Hippocampal formation (tissue), 2 donors: Measurements from ENCODE around the gene KLHL20.
"Not testable (repeated sequence)": the region's sequence is repeated elsewhere in the genome, so short reads cannot be mapped to it uniquely, and the experiment has no call there.

ENCODE experiments used
- DNase-seq, 2 donors: peaks; one replicate each; lab custom pipeline; 2025; lab: John Stamatoyannopoulos, UW

The KLHL20 gene

DNA sequence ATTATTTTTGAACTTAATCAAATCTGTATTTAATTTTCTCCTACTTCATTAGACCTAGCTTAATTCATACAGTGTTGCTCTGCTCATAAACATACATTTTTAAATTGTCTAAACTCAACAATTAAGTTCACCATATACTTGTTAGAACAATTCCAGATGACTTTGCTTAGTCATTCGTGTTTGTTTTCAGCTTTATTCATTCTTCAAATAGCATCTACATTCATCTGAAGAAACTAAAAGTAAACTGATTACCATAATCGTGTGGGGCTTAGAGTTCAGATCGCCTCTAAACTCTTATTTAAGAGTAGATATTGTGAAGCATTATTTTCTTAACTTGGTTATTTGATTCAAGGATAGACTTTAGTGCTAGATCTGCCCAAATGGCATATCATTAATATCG is 34.4 kb downstream of the KLHL20 start:
- DNase-seq = no peak

DNA sequence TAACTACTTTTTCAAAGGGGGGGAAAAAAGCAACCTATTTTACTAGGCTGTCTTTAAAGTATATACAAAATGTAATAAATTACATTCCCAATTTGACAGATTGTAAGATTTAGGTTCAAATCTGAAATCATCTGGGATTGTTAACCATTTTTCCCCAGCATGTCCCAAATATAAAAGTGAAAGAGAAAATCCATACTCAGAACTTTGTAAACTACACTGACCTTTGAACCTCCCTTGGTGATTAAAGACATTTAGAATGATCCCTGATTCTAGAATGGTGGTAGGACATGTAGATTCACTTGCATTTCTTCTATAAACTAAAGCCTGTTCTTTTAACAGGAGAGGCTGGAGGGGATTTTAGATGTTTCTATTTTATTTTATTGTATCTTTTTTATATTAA is 39.0 kb downstream of the KLHL20 start:
- no peak for DNase-seq

DNA sequence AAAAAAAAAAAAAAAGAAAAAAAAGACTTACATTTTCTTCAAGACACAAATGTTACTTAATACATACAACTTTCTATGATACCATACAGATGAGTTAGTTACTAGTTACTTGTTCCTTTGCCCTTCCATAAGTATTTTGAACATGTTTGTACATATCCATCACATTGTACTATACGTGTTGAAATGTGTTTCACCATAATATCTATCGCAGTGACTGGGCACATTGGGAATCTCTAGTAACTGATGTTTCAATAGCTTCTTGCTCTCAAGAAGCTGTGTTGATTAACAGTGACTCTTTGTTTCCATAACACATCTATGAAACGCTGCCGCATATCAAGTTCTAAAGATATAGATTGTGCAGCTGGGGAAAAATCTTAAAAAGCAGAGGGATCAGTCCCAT is 42.9 kb downstream of the KLHL20 start:
- DNase-seq = no peak

DNA sequence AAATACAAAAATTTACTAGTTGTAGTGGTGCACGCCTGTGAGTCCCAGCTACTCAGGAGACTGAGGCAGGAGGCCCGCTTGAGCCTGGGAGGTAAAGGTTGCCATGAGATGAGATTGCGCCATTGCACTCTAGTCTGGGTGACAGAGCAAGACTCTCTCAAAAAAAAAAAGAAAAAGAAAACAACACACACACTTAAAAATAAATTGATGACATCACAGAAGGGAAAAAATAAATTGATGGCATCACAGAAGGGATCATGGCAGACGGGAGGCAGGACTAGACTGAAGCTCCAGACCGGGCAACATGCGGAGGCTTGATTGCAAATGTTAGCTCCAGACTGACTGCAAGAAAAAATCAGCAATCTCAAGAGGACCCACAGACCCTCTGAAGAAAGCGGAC is 43.3 kb downstream of the KLHL20 start:
- no peak for DNase-seq

DNA sequence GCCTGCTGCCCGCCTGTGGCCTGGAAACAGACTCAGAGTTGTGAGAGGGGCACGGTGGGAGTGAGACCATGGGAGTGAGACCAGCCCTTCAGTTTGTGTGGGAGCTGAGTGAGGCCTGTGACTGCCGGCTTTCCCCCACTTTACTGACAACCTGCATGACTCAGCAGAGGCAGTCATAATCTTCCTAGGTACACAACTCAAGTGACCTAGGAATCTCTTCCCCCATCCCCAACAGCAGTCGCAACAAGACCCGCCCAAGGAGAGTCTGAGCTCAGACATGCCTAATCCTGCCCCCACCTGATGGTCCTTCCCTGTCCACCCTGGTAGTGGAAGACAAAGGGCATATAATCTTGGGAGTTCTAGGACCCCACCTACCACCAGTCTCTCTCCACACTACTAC is 44.2 kb downstream of the KLHL20 start:
- DNase-seq = no peak

DNA sequence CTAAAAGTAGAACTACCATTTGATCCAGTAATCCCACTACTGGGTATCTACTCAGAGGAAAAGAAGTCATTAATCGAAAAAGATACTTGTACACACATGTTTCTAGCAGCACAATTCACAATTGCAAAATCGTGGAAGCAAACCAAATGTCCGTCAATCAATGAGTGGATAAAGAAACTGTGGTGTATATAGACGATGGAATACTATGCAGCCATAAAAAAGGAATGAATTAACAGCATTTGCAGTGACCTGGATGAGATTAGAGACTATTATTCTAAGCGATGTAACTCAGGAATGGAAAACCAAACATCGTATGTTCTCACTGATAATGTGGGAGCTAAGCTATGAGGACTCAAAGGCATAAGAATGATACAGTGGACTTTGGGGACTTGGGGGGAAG is 49.5 kb downstream of the KLHL20 start:
- DNase-seq = not testable (repeated sequence)

DNA sequence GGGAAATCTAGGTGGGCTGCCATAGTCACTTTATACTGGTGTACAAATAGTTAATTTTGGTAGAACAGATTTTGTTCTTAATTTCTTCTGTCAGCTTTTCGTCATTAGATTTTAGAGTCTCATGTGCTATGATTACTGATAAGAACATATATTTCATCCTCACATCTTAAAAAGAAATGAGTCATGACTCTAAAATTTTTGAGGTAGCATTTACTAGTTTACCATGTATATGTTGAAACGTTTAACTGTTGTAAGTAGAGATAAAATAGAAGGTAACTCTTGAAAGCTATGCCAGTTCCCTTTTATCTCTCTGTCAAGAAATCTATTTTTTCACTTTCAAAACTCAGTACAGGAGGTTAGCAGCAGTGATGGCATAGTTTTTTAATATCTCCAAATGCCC is 53.4 kb downstream of the KLHL20 start:
- no peak for DNase-seq

DNA sequence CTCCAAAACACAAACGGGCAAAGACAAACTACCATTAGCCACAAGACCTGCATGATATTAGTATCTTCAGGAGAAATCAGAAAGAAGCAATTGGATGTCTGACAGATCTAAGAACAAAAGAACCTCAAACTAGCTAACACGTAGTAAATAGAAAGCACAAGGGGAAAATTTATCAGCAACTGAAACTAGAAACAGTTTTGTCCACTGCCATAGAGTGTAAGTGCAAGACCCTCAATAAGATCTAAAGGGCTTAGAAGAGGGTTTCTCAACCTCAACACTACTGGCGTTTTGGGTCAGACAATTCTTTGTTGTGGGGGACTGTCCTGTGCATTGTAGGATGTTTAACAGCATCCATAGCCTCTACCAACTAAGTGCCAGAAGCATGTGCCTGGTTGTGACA is 54.0 kb downstream of the KLHL20 start:
- DNase-seq = no peak

DNA sequence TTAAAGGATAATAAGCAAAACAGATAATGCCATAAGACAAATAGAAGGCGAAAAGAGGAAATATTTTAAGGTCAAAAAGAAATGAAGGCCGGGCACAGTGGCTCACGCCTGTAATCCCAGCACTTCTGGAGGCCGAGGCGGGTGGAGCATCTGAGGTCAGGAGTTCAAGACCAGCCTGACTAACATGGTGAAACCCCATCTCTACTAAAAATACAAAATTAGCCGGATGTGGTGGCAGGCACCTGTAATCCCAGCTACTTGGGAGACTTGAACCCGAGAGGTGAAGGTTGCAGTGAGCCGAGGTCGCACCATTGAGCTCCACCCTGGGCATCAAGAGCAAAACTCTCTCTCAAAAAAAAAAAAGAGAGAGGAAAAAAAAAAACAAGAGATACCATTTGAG is 55.5 kb downstream of the KLHL20 start:
- not testable (repeated sequence) for DNase-seq

DNA sequence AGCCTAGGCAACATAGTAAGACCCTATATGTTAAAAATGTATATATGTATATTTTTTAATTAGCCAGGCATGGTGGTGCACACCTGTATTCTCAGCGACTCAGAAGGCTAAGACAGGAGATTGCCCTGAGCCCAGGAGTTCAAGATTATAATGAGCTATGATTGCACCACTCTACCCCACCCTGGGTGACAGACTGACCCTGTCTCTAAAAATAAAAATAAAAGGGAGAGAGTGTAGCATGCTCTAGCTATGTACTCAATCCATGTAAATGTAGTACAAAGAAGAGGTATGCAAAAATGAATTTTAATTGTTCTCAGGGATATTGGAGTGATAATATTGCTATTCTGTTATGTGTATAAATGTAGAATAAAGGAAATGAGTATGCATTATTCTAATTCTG is 56.8 kb downstream of the KLHL20 start:
- DNase-seq = no peak

DNA sequence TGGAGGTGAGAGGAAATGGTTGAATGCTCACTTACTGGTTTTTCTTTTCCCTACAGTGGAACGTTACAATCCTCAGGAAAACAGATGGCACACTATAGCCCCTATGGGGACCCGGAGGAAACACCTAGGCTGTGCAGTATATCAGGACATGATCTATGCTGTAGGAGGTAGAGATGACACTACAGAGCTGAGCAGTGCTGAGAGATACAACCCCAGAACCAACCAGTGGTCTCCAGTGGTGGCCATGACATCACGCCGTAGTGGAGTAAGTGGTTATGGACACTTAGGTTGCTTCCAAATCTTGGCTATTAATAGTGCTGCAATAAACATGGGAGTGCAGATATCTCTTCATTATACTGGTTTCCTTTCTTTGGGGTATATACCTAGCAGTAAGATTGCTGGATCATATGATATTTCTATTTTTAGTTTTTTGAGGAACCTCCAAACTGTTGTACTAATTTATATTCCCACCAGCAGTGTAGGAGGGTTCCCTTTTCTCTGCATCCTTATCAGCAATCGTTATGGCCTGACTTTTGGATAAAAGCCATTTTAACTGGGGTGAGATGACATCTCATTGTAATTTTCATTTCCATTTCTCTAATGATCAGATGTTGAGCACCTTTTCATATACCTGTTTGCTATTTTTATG is 60.9 kb downstream of the KLHL20 start:
- no peak for DNase-seq

DNA sequence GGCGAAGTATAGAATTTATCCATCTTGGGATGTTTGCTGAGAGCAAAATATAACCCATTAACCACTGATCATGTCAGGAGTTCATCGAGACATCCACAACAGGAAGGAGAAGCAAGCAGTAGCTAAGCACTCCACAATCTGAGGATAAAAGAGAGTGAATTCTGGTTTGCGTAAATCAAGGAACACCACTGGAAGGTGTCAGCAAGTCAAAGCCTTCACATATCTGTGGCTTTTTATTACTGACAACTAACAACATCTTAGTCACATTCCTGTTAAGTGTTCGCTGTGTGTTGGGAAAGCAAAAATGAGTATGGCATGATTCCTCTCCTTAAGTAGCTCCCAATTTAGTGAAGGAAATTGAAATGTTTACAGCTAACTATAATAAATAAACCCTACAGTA is 65.2 kb downstream of the KLHL20 start:
- no peak for DNase-seq

DNA sequence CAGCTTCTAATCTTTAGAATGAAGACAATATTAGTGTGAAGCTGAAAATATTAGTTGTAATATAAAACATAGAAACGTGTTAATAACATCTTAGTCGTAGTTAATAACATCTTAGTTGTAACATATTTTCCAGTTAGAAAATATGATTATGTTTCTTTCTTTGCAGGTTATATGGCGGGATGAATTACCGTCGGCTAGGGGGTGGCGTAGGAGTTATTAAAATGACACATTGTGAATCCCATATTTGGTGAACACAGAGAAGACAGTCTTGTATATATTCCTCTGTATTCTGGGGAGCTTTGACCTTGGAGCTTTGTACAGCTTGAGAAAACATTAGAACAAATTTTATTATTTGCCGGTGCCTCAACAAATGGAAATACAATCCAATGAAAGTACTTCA is 70.2 kb downstream of the KLHL20 start:
- no peak for DNase-seq

DNA sequence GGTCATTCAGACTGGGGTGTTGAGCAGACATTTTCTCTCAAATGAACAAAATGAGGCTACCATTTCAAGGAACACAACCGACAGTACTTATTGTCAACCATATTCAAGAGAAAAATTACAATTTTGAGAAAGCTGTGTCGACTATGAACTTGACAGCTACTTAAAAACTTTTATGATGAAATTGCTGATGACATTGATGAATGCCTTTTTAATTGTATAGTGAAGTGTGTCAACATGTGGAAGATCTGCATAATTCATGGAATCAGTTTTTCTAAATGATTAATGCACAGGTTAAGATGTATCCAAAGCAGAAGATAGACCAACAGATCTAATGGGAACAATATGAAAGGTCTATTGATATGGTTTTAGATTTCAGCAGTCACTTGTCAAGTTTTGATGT is 75.1 kb downstream of the KLHL20 start:
- DNase-seq = no peak

DNA sequence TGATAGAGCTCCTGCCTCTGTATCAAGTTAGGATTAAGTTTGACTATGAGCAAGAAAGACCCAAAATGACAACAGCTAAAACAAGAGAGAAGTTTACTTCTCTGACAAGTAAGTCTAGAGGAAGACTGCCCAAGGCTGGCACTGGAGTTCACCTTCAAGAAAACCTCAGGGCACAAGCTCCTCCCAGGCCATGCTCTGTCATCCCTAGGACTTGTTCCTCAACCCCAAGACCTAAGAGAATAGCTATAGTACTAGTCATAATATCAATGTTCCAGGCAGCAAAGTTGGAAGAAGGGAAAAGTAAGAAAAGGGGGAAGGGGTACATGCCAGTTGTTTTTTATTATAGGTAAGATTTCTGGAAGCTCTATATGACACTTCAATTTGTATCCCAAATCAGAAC is 83.3 kb downstream of the KLHL20 start:
- DNase-seq = no peak

DNA sequence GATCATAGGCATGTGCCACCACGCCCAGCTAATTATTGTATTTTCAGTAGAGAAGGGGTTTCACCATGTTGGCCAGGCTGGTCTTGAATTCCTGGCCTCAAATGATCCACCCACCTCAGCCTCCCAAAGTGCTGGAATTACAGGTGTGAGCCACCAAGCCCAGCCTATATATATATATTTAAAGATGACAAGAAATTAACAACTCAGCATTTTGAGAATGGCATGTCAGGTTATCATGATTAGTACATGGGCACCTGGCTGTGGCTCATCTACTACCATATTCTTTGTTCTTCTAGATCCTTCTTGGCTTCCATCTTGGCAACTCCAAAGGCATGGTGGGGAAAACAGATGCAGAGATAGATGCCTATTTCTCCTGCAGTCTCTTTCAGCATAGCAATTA is 85.2 kb downstream of the KLHL20 start:
- DNase-seq = not testable (repeated sequence)

DNA sequence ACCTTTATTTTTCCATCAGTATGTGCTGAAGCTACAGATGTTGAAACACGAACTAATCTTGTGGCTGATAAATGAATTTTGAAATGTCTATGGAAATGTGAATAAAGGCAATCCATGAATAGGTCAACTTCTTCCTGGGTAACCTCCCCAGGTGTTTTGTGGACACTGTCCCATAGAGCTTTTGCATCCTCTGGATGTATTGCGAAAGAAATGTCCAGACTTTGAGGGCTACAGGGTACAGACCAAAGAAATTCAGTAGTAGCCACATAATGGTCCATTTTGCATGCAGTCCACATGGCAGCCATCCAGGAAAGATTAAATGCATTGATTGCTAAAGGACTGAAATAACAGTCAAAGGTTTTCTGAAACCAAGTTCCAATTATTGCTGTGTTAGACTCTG is 88.2 kb downstream of the KLHL20 start:
- DNase-seq = no peak

DNA sequence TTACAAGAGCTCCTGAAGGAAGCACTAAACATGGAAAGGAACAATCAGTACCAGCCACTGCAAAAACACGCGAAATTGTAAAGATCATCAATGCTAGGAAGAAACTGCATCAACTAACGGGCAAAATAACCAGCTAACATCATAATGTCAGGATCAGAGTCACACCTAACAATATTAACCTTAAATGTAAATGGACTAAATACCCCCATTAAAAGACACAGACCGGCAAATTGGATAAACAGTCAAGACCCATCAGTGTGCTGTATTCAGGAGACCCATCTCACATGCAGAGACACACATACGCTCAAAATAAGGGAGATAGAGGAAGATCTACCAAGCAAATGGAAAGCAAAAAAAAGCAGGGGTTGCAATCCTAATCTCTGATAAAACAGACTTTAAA is 98.9 kb downstream of the KLHL20 start:
- not testable (repeated sequence) for DNase-seq

DNA sequence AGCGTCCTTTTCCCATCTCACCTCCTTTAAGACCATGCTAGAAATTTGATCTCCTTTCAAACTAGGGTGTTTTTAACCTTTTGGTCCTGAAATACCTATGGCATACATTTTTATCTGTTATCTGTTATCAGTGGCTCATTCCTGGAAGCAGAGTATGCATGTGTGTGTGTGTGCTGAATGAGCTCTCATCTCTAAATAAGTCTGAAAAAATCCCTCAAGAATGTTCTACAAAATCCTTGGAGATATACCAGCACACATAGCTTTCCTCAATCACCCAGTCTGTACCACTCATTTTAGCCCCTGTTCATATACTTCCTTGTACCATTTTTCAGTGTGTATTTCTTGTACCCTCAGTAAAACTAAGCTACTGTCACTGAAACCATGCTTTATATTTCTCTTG is 103.7 kb downstream of the KLHL20 start:
- no peak for DNase-seq

DNA sequence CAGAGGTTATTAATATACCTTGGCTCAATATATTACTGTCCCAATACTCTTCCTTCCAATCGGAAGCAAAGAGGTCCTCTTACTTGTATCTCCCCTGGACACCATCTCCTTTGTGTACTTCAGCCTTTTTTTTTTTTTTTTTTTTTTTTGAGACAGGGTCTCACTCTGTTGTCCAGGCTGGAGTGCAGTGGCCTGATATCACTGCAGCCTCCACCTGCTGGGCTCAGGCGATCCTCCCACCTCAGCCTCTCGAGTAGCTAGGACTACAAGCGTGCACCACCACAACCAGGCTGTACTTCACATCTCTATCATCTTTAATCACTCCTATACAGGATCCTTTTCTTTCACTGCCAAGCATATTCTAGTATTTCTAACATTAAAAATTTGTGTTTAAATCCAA is 106.9 kb downstream of the KLHL20 start:
- no peak for DNase-seq

DNA sequence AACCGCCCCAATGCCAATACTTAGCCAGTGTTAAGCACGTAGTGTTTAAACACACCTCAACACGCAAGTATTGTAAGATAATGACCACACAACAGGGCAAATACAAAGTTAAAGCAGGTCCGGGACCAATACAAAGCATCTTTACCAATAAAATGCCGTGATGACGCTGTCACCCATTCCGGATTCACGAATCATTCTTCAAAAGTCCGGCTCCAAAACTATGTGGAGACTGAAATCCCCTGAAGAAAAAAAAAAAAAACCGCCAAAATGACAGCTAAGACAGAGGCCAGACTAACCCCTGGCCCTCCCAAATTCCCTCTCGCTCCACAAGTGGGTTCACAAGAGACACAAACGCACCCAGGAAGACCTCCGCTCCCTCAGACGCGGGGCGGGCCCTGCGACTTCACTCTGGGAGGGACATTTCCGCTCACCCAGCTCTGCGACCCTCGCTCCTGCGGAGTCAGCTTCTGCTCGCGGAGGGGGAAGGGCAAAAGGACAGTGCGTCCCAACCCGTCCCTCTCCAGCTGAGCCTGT is 109.1 kb downstream of the KLHL20 start:
- no peak for DNase-seq

DNA sequence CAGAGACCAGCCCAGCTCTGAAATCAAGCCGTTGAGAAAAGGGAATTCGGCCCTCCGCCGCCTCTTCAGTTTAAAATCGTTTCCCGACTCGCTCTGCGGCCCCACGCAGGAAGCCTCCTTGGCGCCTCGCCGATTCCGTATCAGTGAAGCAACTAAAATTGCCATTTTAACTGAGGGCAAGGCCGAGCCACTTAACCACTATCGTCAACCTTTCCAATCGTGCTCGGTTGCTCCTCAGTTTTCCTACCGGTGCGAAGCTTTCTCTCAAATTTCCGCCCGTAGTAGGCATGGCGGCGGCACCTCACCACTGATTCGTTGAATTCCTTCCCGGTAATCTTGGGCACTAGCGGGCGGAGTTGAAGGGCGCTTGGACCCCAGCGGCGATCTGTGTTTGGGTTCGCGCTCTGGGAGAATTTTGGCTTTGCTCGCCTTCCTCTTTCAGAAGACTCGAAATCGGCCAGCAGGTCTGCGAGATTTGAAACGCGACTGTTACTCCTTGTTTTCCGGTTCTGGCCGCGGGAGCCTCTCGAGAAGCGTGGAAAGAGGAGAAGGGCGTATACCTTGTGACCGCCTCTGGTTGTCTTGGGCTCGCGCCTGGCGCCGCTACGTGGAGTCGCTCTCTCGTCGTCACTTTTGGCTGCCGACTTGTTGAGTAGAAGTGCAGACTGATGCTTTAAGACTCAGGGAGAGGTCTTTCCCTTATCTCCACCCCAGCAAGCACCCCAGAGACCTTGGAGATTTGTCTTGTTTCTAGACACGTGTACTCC is 109.7 kb downstream of the KLHL20 start, which contains the start of the genes CENPL and DARS2:
TSS of gene CENPL (minus strand) at position 569 of the 767 bp plus-strand sequence. CDS start 13,584 bp downstream, outside the sequence.
TSS of gene DARS2 (plus strand) at position 359 of the 767 bp plus-strand sequence. CDS start 557 bp downstream, outside the sequence.
- DNase-seq = peak; percentile 95 to 99

DNA sequence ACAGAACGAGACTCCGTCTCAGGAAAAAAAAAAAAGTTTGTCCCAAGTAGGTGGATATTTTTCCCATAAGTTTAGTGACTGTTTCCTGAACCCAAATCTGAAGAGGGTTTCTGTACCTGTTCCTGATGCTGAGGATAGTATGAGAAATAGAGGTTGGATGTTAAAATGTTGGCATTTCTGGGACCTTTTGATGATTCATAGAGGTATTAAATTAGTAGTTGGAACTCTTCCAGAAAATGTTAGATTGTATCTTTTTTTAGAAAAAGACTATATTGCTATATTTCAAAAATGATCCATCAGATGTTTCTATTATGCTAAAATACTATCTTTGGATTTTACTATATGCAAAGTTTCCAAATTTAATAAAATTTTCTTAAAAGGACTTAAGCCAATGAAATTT is 112.8 kb downstream of the KLHL20 start:
- DNase-seq = no peak
